Natural killer cell (primary cell): ENCODE data around the gene OSBPL10. TPM values are rescaled to one million over a fixed set of nuclear protein-coding genes. Genes with fewer than 3 reads are reported as not detected.

ENCODE experiments used
- ATAC-seq, 3 donors: fragments of 150-1000 bp in 2 of 3; fragments of 200-7000 bp in 1 of 3; cut with Tn5 transposase; 1 replicate in 1 of 3; 2 replicates in 2 of 3; pipeline ENCODE4 v1.10.0; 2021; ENCODE audit warnings: mild to moderate bottlenecking in 2 of 3, moderate library complexity in 2 of 3
- DNase-seq, 2 donors: peaks; one replicate each; pipeline versions ENCODE4 v3.0.0 to v3.0.0-alpha.2; 2013 to 2021; ENCODE audit warnings: mixed read lengths in 1 of 2
- H3K27ac ChIP-seq: one replicate; pipeline ENCODE4 v1.5.1; 2013; ENCODE audit warnings: mild to moderate bottlenecking, low read length
- H3K27me3 ChIP-seq: one replicate; pipeline ENCODE4 v1.6.1; 2013; ENCODE audit warnings: low read length; ENCODE audit not compliant: control insufficient read depth, insufficient read depth
- H3K36me3 ChIP-seq: one replicate; pipeline ENCODE4 v1.6.1; 2013; ENCODE audit warnings: low read length; ENCODE audit not compliant: control insufficient read depth, insufficient read depth
- H3K4me1 ChIP-seq: one replicate; pipeline ENCODE4 v1.6.1; 2013; ENCODE audit warnings: low read length; ENCODE audit not compliant: control insufficient read depth, insufficient read depth
- H3K4me3 ChIP-seq: one replicate; pipeline ENCODE4 v1.5.1; 2013; ENCODE audit warnings: low read length
- H3K9me3 ChIP-seq: one replicate; pipeline ENCODE4 v1.6.1; 2013; ENCODE audit warnings: low read length; ENCODE audit not compliant: control insufficient read depth, insufficient read depth
- H3K27ac Mint-ChIP-seq, 2 donors: one replicate each; pipeline ENCODE4 v1.8.0; 2022; ENCODE audit warnings: mild to moderate bottlenecking in 2 of 2, mixed read lengths in 2 of 2, moderate library complexity in 1 of 2
- H3K27me3 Mint-ChIP-seq, 2 donors: one replicate each; pipeline ENCODE4 v1.8.0; 2022; ENCODE audit warnings: low read depth in 2 of 2, mixed read lengths in 2 of 2
- H3K36me3 Mint-ChIP-seq: one replicate; pipeline ENCODE4 v1.8.0; 2022; ENCODE audit warnings: mixed read lengths
- H3K4me1 Mint-ChIP-seq, 2 donors: one replicate each; pipeline ENCODE4 v1.8.0; 2022; ENCODE audit warnings: mixed read lengths in 2 of 2
- H3K4me3 Mint-ChIP-seq: one replicate; pipeline ENCODE4 v1.8.0; 2022; ENCODE audit warnings: mild to moderate bottlenecking, moderate library complexity, mixed read lengths
- H3K9me3 Mint-ChIP-seq, 2 donors: one replicate each; pipeline ENCODE4 v1.8.0; 2022; ENCODE audit warnings: mixed read lengths in 2 of 2
- WGBS: methylation state at CpG from one replicate; pipeline ENCODE4 v1.1.7; 2013; ENCODE audit warnings: missing lambda C conversion rate; ENCODE audit not compliant: insufficient coverage; 5-methylcytosine and 5-hydroxymethylcytosine counted together
- intact Hi-C: fragments of 100-400 bp; cut with micrococcal nuclease; formaldehyde crosslinking; loops from one replicate; pipeline ENCODE4 v1.14.2; 2022
- total RNA-seq, 4 donors: library from RNA; stranded (reverse); fragments of 120-200 nt in 1 of 4; gene quantifications; one replicate each; pipeline versions ENCODE4 v1.2.3 to v1.2.4, GENCODE V29; 2013 to 2022
- TF ChIP-seq, protein P1 (sequence below): fragments of 200-600 bp; IDR thresholded peaks from one replicate; pipeline ENCODE4 v1.8.0; 2022; ENCODE audit warnings: antibody characterized with exemption

Gene OSBPL10
- total RNA-seq, 3 donors from 2014 or later (not counting 1 experiment from before 2014, with no cell fraction given) = 1.00 to 3.6 (median 1.6) TPM

DNA sequence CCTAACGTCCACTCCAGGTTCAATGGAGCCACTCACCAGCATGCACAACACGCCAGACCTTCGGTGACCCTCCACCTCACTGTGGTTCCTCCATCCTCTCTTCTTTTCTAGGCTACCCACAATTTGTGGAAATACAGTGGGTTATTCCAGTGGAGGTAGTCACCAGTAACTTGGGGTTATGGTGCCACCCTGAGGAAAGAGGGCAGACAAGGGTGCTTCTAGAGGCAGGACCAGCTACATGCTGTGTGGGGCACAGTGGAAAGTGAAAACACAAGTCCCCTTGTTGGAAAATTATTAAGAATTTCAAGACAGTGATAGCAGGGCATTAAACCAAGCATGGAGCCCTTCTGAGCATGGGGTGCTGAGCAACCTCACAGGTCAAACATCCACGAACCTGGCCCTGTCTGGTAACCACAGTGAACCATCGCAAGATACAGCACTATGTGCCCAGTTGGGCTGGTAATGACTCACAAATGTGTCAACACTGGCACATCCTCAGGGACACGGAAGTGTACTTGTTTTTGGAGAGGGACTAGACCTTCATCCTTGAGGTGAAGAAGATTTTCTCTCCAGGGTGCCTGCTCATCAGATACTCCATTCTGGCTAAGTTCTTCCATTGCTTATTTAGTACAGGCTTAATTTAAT is 281.6 kb downstream of the OSBPL10 start:
- Mint-ChIP-seq H3K36me3 (no peaks in the 10 kb centered on the region), H3K9me3 (no peaks in the 10 kb centered on the region), H3K27me3 (peaks cover 3 to 17% of the 10 kb centered on the region in 2 donors), H3K4me1 (peaks cover 0 to under 1% of the 10 kb centered on the region in 2 donors), H3K27ac (no peak overlapping the region), H3K4me3 (no peak overlapping the region)
- Histone ChIP-seq H3K4me1 (no peaks in the 10 kb centered on the region), H3K36me3 (no peaks in the 10 kb centered on the region), H3K4me3 (no peak overlapping the region), H3K27ac (no peak overlapping the region), H3K27me3 (no peaks in the 10 kb centered on the region), H3K9me3 (no peaks in the 10 kb centered on the region)
- 83% methylated on average over 6 of the region's 6 CpGs for WGBS
- intact Hi-C loops = no loop called here
- DNase-seq = peak in 1 of 2 donors; percentile 26
- no peak for ATAC-seq
- TF ChIP-seq, protein P1, sequence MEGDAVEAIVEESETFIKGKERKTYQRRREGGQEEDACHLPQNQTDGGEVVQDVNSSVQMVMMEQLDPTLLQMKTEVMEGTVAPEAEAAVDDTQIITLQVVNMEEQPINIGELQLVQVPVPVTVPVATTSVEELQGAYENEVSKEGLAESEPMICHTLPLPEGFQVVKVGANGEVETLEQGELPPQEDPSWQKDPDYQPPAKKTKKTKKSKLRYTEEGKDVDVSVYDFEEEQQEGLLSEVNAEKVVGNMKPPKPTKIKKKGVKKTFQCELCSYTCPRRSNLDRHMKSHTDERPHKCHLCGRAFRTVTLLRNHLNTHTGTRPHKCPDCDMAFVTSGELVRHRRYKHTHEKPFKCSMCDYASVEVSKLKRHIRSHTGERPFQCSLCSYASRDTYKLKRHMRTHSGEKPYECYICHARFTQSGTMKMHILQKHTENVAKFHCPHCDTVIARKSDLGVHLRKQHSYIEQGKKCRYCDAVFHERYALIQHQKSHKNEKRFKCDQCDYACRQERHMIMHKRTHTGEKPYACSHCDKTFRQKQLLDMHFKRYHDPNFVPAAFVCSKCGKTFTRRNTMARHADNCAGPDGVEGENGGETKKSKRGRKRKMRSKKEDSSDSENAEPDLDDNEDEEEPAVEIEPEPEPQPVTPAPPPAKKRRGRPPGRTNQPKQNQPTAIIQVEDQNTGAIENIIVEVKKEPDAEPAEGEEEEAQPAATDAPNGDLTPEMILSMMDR = no peak

DNA sequence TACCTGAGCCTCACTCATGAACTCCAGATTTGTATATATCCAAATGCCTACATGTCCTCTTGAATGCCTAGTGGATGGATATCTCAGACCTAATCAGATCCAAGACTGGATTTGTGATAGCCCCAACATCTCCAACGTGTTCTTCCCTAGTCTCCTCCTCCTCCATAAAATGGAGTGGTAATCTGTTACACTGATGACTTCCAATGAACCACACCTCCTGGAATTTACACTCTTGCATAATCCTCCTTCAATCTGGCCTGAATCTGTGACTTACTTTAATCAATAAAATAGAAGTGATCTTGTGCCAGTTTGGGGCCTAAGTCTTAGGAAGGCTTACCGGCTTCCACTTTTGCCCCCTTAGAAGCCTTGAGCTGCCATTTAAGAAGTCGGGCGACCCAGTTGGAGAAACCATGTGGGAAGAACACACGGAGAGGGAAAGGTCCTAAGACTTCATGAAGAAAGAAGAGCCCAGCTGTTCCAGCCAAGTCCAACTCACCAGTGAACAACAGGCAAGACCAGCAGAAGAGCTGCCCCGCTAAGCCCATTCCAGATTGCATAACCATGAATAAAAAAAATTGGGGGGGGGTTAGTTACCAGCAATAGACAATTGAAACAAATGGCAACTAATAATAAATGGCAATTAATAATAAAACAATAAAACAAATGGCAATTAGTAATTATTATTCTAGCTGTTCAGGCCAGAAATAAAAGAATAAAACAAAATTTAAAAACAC is 284.1 kb downstream of the OSBPL10 start:
- no peaks in the 10 kb centered on the region for H3K36me3 Mint-ChIP-seq
- Histone ChIP-seq H3K4me1 (no peaks in the 10 kb centered on the region), H3K4me3 (no peak overlapping the region), H3K36me3 (no peaks in the 10 kb centered on the region), H3K27me3 (no peaks in the 10 kb centered on the region), H3K9me3 (no peaks in the 10 kb centered on the region), H3K27ac (no peak overlapping the region)
- no peak overlapping the region for H3K27ac Mint-ChIP-seq
- TF ChIP-seq, protein P1 = no peak
- ATAC-seq = no peak
- WGBS = 85% methylated on average over 5 of the region's 6 CpGs
- no peak overlapping the region for H3K4me3 Mint-ChIP-seq
- H3K4me1 Mint-ChIP-seq = no peaks in the 10 kb centered on the region
- DNase-seq = no peak
- intact Hi-C loops = no loop called here
- peaks cover 0 to under 1% of the 10 kb centered on the region in 2 donors for H3K27me3 Mint-ChIP-seq
- no peaks in the 10 kb centered on the region for H3K9me3 Mint-ChIP-seq

DNA sequence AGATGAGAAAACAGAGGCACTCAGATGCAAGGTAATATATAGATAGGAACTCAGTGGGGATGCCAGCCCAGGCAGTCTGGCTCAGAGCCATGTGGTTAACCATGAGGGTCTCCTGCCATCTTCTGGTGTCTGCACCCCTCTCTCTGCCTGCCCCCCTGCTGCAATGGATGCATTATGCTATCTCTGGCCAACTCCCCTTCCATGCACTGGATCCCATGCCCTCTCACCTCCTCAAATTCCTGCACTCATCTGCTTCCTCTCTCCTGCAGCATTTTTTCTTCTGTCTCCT is 285.1 kb downstream of the OSBPL10 start:
- no peaks in the 10 kb centered on the region for H3K27me3 ChIP-seq
- Mint-ChIP-seq H3K4me3 (no peak overlapping the region), H3K9me3 (no peaks in the 10 kb centered on the region), H3K27ac (no peak overlapping the region), H3K36me3 (no peaks in the 10 kb centered on the region), H3K4me1 (no peaks in the 10 kb centered on the region), H3K27me3 (peaks cover 0 to 2% of the 10 kb centered on the region in 2 donors)
- DNase-seq (no peak), ATAC-seq (no peak)
- H3K4me1 ChIP-seq = no peaks in the 10 kb centered on the region
- intact Hi-C loops = no loop called here
- no peaks in the 10 kb centered on the region for H3K36me3 ChIP-seq
- no peaks in the 10 kb centered on the region for H3K9me3 ChIP-seq
- H3K27ac ChIP-seq = no peak overlapping the region
- TF ChIP-seq, protein P1 = no peak
- H3K4me3 ChIP-seq = no peak overlapping the region
